Measurements from ENCODE around the gene GID8. TPM values are rescaled to one million over a fixed set of nuclear protein-coding genes. Genes with fewer than 3 reads are reported as not detected.

GID8 gene
- polyA plus RNA-seq, 1 of the 3 experiments (the other 2 are of a cell fraction), result 18.1 TPM

DNA sequence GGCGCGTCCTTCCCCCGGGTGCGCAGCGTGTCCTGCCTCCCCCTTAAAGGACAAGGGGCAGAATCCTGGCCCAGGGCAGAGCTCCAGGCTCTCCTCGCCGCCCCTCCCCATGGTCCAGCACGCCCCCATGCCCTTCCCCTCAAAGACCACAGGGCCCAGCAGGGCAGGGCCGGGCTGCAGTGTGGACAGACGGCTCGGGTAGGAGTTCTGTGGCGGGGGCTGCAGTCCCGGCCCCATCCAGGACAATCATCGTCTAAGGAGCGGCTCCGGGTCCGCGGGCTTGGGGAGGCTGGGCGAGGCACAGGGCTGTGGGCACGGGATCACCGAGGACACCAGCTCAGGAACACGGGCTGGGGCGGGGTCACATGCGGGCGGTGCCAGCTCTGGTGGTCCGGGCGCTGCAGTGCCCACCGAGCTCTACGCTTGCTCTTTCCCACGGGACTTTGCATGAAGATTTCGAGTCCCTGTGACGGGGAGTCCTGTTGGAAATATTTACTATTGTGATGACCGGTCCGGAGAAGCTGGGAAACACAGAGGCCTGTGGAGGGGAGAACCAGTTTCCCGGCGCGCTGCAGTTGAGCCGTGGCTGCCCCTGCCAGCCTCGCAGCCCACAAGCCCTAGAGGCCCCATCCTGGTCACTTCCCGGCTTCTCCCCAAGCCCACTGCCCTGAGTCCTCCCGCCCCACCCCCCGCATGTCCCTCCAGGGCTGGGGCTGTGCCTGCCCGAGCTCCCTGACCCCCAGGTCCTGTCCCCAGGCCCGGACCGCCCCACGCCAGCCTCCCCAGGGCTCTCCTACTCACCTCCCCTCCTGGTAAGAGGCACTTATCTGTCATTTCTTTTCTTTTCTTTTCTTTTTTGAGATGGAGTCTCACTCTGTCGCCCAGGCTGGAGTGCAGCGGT is 35.1 kb downstream of the GID8 start:
- Histone ChIP-seq H3K27me3 (ENCODE audit: insufficient read depth) (peaks cover 50% of the 10 kb centered on the region), H3K4me3 (ENCODE audit: low read depth in 2 of 2, low read length in 1 of 2) (peak overlapping the region; percentile 1 to 51; a peak in 2 of 4 replicates), H3K4me2 (peak overlapping the region; percentile 67), H3K79me2 (ENCODE audit: insufficient read depth) (no peaks in the 10 kb centered on the region), H3K36me3 (replicated peaks in 1 of 2; ENCODE audit: control insufficient read depth in 1 of 2, insufficient read depth in 2 of 2, low read length in 1 of 2) (no peaks in the 10 kb centered on the region), H3K27ac (ENCODE audit: low read depth in 2 of 2, low read length in 1 of 2) (no peak overlapping the region), H3K9me2 (no peaks in the 10 kb centered on the region), H3K4me1 (ENCODE audit: control insufficient read depth in 1 of 2, insufficient read depth in 2 of 2, low read depth in 1 of 2, low read length in 1 of 2) (peaks cover 0 to 3% of the 10 kb centered on the region in 2 experiments; a peak in 1 of 4 replicates), H3K9me3 (no peaks in the 10 kb centered on the region), H3F3A (replicated peaks; ENCODE audit: insufficient read depth) (no peaks in the 10 kb centered on the region), H4K20me1 (ENCODE audit: insufficient read depth) (0 out of 2 replicates have a peak, but pooled peaks cover 3% of the 10 kb centered on the region), H3K9ac (no peak overlapping the region), H2AFZ (ENCODE audit: low read depth) (peak overlapping the region; percentile 68)
- TF ChIP-seq FOXM1 (IDR thresholded peaks at IDR 0.05; ENCODE audit: low read depth) (no peak), POLR2AphosphoS5 (IDR thresholded peaks at IDR 0.05; ENCODE audit: low read depth, low read length) (no peak), GABPA (IDR thresholded peaks at IDR 0.05; ENCODE audit: low read depth) (no peak), USF2 (IDR thresholded peaks at IDR 0.05; ENCODE audit: borderline replicate concordance, low read depth, low read length) (no peak)
- TF ChIP-seq, protein P1, sequence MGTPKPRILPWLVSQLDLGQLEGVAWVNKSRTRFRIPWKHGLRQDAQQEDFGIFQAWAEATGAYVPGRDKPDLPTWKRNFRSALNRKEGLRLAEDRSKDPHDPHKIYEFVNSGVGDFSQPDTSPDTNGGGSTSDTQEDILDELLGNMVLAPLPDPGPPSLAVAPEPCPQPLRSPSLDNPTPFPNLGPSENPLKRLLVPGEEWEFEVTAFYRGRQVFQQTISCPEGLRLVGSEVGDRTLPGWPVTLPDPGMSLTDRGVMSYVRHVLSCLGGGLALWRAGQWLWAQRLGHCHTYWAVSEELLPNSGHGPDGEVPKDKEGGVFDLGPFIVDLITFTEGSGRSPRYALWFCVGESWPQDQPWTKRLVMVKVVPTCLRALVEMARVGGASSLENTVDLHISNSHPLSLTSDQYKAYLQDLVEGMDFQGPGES (IDR thresholded peaks at IDR 0.05; ENCODE audit: low read depth, low read length), result no peak
- TF ChIP-seq, protein P2, sequence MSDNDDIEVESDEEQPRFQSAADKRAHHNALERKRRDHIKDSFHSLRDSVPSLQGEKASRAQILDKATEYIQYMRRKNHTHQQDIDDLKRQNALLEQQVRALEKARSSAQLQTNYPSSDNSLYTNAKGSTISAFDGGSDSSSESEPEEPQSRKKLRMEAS (IDR thresholded peaks at IDR 0.05; ENCODE audit: low read depth), result no peak
- DNase-seq, result no peak
- CTCF ChIA-PET, result interaction anchor here (0.5 to 1.6 kb wide), 44 partner anchors 8 to 338 kb away, joined by 3 to 24 read pairs (median 3); partner anchors contain the start of genes ARFGAP1, DIDO1, GID8 and SLC17A9
- WGBS (ENCODE audit: low lambda C conversion rate), result 39% methylated on average over 17 of the region's 48 CpGs
- POLR2A ChIA-PET, result interaction anchor here (0.6 kb wide), 1 partner anchor 36 kb away, joined by 3 read pairs; no protein-coding TSS in a partner anchor

DNA sequence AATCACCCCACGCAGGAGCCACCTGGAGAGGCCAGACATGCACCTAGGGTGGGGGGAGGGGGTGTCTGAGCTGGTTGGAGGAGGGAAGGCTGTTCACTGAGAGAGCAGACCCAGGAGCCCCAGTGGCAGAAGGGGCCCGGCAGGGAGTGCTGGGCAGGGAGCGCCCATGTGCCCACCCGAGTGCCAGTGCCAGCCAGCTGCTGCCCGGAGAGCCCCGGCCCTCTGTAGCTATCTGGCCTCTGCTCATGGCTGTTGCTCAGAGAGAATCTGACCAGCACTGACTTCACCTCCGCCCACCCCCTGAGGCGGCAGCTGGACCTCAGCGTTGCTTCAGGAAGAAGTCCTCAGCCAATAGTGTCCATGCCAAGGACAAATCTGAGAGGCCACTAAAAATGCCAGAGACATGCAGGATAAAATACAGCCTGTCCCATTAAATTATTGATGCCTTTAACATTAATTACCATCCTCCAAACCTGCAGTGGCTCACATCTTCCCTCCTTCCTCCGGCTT is 37.4 kb downstream of the GID8 start:
- Histone ChIP-seq H3K9me3 (no peaks in the 10 kb centered on the region), H3K9ac (no peak overlapping the region), H3F3A (replicated peaks; ENCODE audit: insufficient read depth) (no peaks in the 10 kb centered on the region), H3K27me3 (ENCODE audit: insufficient read depth) (peaks cover 70% of the 10 kb centered on the region), H3K4me2 (no peak overlapping the region), H3K79me2 (ENCODE audit: insufficient read depth) (no peaks in the 10 kb centered on the region), H2AFZ (ENCODE audit: low read depth) (no peak overlapping the region), H4K20me1 (ENCODE audit: insufficient read depth) (no peaks in the 10 kb centered on the region), H3K4me1 (ENCODE audit: control insufficient read depth in 1 of 2, insufficient read depth in 2 of 2, low read depth in 1 of 2, low read length in 1 of 2) (peaks cover 0 to 4% of the 10 kb centered on the region in 2 experiments; a peak in 1 of 4 replicates), H3K4me3 (ENCODE audit: low read depth in 2 of 2, low read length in 1 of 2) (no peak overlapping the region), H3K36me3 (replicated peaks in 1 of 2; ENCODE audit: control insufficient read depth in 1 of 2, insufficient read depth in 2 of 2, low read length in 1 of 2) (no peaks in the 10 kb centered on the region), H3K9me2 (no peaks in the 10 kb centered on the region), H3K27ac (ENCODE audit: low read depth in 2 of 2, low read length in 1 of 2) (no peak overlapping the region)
- ChIA-PET POLR2A (no interaction called here), CTCF (interaction anchor here (0.7 to 1.8 kb wide), 5 partner anchors 12 to 209 kb away, joined by 3 to 6 read pairs (median 4); no protein-coding TSS in a partner anchor)
- WGBS (ENCODE audit: low lambda C conversion rate), result 36% methylated on average over 2 of the region's 10 CpGs
- DNase-seq, result no peak
- TF ChIP-seq NFIC (IDR thresholded peaks at IDR 0.05; ENCODE audit: borderline replicate concordance) (no peak), SMC3 (IDR thresholded peaks at IDR 0.05; ENCODE audit: low read depth, low read length) (no peak), CHD2 (IDR thresholded peaks at IDR 0.05; ENCODE audit: low read length, partially characterized antibody) (no peak), RCOR1 (IDR thresholded peaks at IDR 0.05; ENCODE audit: low read length) (no peak), PBX3 (IDR thresholded peaks at IDR 0.05) (no peak), ELF1 (IDR thresholded peaks at IDR 0.05) (no peak), USF1 (IDR thresholded peaks at IDR 0.05; ENCODE audit: borderline replicate concordance, low read depth) (no peak), RFX5 (IDR thresholded peaks at IDR 0.05; ENCODE audit: low read length) (no peak), TEAD4 (IDR thresholded peaks at IDR 0.05; ENCODE audit: borderline replicate concordance, insufficient read depth) (no peak), MXI1 (IDR thresholded peaks at IDR 0.05; ENCODE audit: low read depth, low read length) (no peak)
- TF ChIP-seq, protein P3, sequence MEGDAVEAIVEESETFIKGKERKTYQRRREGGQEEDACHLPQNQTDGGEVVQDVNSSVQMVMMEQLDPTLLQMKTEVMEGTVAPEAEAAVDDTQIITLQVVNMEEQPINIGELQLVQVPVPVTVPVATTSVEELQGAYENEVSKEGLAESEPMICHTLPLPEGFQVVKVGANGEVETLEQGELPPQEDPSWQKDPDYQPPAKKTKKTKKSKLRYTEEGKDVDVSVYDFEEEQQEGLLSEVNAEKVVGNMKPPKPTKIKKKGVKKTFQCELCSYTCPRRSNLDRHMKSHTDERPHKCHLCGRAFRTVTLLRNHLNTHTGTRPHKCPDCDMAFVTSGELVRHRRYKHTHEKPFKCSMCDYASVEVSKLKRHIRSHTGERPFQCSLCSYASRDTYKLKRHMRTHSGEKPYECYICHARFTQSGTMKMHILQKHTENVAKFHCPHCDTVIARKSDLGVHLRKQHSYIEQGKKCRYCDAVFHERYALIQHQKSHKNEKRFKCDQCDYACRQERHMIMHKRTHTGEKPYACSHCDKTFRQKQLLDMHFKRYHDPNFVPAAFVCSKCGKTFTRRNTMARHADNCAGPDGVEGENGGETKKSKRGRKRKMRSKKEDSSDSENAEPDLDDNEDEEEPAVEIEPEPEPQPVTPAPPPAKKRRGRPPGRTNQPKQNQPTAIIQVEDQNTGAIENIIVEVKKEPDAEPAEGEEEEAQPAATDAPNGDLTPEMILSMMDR (IDR thresholded peaks at IDR 0.05), result no peak
- TF ChIP-seq, protein P2 (IDR thresholded peaks at IDR 0.05; ENCODE audit: low read depth), result no peak
- TF ChIP-seq, protein P1 (IDR thresholded peaks at IDR 0.05; ENCODE audit: low read depth, low read length), result no peak

All from SK-N-SH (cell line).